A172 (cell line): ENCODE data around the gene ELOVL4. TPM values are rescaled to one million over a fixed set of nuclear protein-coding genes. Genes with fewer than 3 reads are reported as not detected.

ENCODE experiments used
- DNase-seq: peaks from one replicate; pipeline ENCODE4 v3.0.0-alpha.2; 2015; ENCODE audit warnings: low spot score
- total RNA-seq: library from RNA; depleted of rRNA; stranded (reverse); fragments of >200 nt; shearing (Covaris generic); gene quantifications from 2 replicates; pipeline ENCODE4 v1.2.3, GENCODE V29; 2014; rRNA removed

ELOVL4 gene
- 2.4 and 3.6 TPM in 2 replicates for total RNA-seq

DNA sequence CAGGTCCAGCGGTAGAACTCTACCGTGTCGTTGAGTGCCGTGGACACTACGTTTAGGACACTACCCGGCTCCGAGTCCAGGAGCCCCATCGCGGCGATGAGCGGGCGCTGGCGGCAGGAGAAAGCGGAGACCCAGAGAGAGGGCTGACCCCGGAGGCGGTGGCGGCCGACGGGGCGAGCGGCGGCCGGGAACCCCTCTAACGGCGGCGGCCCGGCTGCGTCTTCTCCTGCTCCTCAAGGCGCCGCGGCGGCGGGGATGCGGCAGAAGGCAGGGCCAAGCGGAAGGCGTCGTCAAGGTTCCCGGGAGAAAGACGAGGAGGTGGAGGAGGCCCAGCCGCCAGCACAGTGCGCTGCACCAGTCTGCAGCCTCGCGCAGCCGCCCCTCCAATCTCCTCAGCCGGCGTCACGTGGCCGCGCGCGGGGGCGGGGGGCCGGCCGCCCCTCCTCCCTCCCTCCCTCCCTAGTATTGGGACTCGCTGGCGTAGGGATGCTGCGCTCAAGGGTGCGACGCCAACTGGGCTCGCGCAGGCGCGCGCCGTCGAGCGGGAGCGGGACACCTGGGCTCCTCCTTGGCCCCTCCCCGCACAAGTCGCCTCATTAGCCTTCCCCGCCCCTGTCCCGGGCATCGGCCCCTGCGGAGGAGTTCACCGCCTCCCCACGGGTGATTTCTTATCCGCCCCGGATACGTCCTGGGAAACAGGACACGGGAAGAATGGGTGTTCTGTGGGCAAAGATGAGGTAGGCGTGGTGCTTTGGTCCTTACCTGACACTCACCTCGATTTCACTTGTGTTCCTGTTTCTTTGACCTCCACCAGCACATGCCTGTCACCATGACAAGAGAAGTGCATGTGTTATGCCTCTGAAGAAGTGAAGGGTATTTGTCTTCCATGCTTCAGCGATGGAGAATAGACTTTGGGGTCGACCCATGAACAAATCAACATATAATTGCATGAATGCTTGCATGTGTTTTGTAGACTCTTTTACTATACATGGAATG, at the start of gene ELOVL4:
TSS of gene ELOVL4 (minus strand) at position 363 of the 996 bp plus-strand sequence. CDS start at position 89, 274 bp downstream.
- peak; percentile 28 for DNase-seq

DNA sequence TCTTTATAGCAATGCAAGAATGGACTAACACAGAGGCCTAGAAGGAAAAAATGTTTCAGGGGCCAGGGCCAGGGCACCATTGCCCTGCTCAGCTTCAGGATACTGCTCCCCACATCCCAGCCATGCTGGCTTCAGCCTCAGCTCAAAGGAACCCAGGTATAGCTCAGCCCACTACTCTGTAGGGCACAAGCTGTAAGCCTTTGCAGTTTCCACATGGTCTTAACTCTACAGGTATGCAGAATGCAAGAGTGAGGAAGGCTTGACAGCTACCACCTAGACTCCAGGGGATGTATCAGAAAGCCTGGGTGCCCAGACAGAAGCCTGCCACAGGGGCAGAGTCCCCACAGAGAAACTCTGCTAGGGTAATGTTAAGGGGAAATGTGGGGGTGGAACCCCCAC, 46.6 kb upstream of the ELOVL4 start:
- no peak for DNase-seq

DNA sequence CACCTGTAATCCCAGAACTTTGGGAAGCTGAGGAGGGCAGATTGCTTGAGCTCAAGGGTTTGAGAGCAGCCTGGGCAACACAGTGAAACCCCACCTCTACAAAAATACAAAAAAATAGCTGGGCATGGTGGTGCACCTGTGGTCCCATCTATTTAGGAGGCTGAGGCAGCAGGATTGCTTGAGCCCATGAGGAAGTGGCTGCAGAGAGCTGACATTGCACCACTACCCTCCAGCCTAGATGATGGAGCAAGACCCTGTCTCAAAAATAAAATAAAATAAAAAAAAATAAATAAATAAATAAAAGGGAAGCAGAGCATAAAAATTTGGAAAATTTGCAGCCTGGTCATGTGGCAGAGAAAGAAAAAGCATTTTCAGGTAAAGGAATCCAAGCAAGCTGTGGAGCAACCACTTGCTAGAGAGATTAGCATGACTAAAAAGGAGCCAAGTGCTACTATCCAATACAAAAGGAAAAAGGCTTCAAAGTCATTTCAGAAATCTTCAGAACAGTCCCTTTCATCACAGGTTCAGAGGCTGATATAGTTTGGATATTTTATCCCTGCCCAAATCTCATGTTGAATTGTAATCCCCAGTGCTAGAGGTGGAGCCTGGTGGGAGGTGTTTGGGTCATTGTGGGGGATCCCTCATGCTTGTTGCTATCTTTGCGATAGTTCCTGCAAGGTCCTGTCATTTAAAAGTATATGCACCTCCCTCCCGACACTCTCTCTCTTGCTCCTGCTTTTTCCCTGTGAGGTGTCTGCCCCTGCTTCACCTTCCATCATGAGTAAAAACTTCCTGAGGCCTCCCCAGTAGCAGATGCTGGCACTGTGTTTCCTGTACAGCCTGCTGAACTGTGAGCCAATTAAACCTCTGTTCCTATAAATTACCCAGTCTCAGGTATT, 45.9 kb upstream of the ELOVL4 start:
- DNase-seq = no peak

DNA sequence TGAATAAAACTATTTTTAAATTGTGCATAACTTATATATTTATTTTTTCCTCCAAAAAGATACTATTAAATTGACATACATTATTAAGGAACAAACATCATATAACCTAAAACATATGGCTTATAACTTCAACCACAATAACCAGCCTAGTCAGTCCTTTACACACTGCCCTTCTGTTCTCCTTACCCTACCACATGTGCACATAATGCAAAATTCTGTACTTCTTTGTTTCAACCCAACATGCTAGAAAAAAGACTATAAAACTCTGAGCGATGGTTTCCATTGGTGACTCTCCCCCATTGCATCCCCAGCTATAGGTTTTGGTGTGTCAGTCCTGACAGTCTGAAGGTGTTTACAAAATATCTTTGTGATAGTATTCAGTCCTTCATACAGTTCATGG, 42.3 kb upstream of the ELOVL4 start:
- no peak for DNase-seq

DNA sequence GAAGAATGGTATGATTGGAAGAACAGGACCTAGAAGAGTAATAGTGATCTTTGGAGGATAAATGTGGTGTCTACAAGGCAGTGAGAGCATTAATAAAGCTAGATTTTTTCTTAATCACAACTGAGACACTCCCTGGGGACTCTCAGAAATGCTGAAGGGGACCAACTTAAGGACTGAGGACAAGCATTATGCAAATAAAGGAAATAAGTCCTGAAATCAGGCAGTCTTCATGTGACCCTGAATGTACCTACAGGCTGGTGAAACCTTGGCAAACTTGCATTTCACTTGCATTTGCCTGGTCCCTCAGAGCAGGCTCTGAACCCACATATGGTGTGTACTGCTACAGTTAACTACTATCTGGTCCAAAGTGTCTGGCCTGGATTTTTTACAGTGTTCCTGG, 37.8 kb upstream of the ELOVL4 start:
- DNase-seq = no peak

DNA sequence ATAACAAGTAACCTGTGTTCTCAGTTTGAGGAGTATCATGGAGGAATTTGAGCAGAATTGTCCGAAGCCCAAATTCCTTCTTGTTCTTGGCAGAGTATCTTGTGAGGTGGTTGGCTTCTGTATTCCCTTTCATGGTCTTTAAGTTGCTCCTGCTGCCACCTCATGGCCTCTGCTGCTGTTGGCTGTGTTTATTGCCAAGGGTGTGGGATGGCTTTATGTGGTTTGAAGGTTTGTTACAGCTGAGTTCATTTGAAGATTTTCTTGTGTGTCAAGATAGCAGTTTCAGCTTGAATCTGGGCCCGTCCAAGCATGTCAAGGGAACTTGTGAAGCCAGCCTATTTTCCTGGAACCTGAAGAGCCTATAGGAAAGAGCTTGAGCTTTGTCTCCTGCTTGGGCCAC, 36.9 kb upstream of the ELOVL4 start:
- no peak for DNase-seq

DNA sequence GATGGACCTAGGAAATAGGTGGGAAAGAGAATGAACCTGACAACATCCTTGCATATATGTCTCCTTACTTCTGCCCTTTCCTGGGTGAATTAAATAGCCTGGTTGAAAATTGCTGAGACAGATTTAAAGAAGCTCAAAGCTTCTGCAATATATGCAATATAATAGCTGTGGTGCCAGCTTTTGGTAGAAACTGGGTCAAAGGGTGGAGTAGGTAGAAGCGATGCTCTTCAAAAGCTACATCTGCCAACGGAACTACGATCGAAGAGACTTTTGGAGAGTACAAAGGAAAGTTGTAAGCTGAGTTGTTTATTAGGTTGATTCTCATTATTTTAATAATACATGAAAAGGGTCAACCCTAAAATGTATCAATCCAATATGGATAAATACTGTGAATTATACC, 34.3 kb upstream of the ELOVL4 start:
- DNase-seq = no peak

DNA sequence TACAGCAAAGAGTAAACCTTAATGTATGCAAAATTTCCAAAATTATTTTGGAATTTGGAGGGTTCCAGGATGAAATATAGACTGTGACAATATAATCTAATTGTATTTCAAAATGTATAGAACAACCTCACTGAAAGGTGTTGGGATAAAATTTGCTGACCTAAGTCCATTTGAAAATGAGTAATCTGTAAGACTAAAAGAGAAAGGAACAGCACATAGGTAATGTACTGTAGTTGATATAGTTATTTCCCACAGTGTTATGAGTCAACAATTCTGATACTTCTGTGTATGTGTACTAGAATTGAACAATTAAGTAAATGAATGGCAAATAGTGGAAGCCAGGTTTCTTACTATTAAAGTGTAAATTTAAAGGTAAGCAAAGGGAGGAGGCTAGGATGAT, 23.8 kb upstream of the ELOVL4 start:
- DNase-seq = no peak

DNA sequence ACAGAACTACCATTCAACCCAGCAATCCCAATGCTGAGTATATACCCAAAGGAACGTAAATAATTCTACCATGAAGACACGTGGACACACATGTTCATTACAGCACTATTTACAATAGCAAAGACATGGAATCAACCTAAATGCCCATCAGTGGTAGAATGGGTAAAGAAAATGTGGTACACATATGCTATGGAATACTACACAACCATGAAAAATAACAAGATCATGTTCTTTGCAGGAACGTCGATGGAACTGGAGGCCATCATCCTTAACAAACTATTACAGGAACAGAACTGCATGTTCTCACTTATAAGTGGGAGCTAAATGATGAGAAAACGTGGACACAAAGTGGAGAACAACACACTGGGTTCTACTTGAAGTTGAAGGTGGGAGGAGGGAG, 22.4 kb upstream of the ELOVL4 start:
- DNase-seq = no peak

DNA sequence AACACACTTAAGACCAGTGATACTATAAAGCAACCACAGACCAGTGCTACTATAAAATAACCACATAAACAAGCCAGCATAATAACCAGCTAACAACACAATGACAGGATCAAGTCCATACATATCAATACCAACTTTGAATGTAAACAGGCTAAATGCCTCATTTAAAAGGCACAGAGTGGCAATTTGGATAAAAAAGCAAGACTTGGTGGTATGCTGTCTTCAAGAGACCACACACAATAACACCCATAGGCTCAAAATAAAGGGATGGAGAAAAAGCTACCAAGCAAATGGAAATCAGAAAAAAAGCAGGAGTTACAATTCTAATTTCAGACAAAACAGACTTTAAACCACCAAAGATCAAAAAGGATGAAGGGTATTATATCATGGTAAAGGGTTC, 19.8 kb upstream of the ELOVL4 start:
- no peak for DNase-seq

DNA sequence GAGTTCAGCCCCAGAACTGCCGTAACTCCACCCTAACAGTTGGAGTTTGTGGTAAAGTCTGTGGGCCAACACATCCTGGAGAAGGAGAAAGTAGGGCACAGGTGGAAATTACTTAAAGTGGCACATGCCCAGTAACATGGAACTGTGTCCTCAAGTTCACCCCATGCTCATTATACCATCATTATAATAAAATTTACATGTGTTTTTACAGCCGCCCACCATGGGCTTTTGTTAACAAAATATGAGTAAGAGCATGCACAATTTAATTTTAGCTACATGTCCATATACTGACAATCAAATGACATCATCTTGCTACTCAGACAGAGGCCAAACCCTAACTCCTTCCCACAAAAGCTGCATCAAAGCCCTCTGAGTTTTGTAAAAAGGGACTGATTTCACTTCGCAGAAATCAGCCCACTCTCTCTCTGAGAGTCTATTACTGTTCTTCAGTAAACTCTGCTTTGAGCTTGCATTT, 17.3 kb upstream of the ELOVL4 start:
- no peak for DNase-seq

DNA sequence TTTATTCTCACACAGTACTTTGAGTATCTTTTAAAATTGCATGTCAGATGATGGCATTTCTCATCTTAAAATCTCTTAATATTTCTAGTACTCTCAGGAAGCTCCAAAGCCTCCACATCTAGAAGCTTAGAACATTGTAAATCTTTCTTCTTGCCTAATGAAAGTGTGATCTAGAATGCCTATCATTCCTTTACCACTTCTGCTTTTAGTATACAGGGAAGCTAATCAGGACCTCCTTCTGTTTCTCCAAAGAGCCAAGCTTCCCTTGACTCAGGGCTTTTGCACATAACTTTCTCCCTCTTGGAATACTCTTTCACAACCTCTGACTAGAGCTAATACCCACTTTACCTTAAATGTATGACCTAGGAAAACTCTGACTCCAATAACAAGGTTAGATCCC, 7.5 kb upstream of the ELOVL4 start:
- no peak for DNase-seq

DNA sequence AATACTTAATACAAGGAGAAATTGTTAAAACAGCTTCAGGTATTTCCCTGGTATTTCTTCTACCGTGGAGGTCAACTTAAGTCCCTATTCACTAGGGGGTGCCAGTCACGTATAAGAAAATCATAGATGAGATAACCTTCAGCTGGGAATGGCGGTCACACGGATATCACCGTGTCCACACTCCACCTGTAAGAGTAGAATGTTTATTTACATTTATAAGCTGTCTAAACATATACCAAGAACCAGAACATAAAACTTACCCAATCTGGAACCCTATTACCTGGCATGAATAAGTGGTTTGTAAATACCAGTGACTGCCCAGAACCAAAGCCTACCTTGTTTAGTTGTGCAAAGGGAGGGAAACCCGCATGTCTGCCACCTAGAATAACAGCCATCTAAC, 1.9 kb upstream of the ELOVL4 start:
- peak; percentile 27 for DNase-seq

DNA sequence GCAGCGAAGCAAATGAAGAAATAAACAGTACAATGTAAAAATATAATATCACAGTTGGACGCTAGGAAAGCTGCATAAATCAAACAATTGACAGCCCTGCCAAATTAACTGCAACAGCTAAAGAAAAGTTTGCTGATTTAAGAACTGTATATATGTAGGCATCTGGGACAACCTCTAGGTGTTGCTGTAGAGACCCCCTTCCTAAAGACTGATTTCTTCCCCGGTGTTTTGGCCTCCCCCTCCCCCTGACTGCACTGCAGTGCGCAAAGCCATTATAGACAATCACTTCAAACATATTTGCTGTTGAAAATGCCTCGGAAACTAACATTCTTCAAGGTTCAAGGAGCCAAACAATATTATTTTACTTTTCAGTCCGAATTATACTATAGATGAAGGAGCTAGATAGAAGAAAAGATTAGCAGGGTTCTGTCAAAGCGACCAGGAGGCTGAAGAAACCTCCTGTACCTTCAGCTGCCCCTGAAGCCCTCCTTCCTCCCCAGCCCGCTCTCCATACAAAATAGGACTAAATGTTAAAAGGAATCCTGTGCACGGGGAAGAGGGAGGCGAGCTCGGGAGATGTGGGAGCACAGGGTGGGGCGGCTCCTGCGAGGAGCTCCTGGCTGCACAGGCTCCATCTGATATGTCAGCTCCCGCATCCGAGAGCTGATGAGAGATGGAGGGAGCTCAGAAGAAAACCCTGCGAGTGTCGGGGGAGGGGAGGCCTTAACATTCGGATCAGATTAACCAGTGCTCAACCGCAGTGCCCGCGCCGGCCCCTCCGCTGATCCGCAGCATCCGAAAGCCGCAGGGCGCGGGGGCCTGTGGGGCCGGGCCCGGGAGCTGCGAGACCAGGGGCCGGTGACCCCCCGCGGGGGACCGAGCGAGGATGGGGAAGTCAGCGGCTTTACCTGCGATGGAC, 822 bp downstream of the ELOVL4 start:
- DNase-seq = no peak

DNA sequence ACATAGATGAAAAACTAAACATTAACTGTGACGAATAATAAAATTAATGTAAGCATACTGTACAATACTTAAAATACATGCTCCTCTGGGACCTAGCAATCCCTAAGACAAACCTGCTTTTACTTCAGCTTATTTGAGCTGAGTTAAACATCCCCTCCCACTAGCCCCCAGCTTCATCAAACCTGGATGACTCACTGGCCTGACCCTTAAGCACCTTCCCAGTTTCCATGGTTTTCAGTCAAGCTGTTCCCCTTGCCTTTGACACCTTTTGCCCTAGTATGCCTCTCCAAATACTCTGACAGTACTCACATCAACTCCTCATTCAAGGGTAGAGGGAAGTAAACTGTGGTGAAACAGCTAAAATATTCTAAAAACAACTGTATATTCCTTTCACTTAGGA, 4.2 kb downstream of the ELOVL4 start:
- no peak for DNase-seq

DNA sequence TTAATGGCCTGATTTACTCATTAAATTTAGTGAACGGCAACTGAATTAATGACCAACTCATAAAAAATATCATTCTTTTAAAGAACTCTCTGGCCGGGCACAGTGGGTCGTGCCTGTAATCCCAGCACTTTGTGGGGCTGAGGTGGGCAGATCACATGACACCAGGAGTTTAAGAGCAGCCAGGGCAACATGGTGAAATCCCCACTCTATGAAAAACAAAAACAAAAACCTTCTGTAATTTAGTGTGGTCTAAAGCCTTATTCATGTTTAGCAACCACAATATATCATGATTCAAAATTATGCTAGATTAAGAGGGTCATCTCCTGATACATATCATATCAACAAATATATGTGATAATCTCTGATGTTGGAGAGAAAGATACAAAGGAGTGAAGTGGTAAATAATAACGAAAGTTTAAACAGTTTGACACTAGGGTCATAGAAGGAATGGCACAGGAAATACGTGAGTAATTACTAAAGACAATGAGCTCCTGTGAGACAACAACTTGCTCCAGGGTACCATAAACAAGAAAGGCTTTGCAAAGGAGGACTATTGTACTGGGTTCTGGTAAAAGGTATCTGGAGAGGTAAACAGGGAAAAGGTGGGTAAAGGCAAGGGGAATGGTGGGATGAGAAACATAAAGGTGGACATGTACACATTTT, 5.7 kb downstream of the ELOVL4 start:
- no peak for DNase-seq

DNA sequence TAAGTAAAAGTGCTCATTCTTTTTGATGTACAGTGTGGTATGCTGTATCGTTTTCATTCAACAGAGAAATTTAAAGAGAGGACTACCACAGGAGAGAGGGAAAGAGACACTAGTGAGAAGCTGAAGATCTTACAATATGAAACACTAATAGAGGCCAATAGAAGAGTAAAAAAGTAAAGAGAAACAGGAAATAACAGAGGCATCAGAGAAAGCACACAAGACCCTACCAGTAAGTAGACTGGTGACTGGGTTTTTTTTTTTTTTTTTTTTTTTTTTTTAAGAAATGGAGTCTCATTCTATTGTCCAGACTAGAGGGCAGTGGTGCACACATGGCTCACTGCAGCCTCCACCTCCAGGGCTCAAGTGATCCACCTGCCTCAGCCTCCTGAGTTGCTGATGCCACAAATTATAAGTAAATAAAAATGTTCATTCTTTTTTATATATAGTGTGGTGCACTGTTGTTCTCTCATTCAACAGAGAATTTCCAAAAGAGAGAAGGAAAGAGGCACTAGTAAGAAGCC, 18.8 kb downstream of the ELOVL4 start:
- DNase-seq = no peak

DNA sequence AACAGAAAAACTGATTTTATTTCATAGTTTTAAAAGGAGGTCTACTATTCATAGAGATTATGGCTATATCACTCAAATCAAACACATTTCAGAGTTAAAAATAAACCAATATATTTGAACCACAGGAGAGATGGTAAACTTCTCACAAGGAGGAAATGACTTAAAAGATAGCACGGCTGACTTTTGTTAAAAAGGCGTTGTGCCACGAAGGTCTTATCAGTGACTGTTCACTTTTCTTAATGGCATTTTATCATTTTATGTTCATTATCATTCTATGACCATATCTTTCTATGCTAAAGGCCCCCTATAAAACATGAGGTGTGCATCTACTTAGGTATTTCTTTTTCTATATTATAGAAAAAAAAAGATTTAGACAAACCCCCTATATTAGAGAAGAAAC, 19.6 kb downstream of the ELOVL4 start:
- DNase-seq = no peak

DNA sequence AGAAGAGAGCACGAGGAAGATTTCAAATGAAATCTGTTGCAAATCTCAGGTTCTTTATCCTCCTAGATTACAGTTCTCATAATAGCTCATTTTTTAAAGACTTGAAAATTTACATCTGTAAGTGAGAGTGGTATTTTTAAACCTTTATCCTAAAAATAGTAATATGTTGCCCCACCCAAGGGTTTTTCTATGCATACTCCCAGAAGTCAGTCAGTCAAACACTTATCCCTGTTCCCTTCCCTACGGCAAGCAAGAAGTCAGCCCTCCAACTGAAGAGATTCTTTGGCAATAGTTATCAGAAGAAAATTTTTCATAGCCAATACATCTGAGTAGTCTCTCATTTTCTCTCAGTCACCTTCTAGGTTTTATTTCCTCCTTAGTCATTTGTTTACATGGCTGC, 24.1 kb downstream of the ELOVL4 start:
- DNase-seq = no peak

DNA sequence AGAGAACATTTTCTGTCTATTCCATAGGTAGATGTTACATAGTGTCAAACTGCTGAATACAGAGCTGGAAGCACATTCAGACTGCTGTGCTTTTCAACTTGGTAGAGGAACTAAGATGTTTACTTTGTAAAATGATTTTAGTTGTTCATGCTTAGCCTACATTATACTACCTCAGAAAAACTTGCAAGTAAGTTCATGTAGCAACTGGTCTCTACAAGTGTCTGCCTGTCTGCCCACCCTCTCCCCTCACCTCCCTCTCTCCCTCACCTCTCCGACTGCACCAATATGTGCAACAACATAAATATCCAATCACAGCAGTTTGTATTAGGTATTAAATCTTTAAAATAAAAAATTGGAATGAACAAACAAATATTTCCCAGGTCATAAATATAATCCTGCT, 25.3 kb downstream of the ELOVL4 start:
- DNase-seq = no peak

DNA sequence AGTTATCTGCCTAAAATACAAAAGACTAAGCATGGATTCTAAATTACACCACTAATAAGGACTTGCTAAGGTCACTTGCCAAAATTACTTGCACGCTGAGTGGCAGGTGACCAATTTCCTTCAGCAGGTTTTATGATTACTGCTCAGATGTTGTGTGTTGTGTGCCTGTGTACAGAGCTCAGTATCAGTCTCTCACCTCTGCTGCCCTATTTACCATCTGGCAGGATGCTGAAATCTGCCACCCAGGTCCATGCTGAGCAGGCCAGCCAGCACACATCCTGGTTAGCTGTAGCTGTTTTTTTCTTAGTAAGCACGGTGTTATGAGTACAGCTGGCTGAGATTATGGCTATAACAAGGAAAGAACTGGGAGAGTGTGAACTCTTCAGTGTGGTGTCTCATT, 34.0 kb downstream of the ELOVL4 start:
- no peak for DNase-seq
